Fibroblast of the aortic adventitia (primary cell): ENCODE measurements around the gene BIRC3. TPM values are rescaled to one million over a fixed set of nuclear protein-coding genes. Genes with fewer than 3 reads are reported as not detected.

Source experiments
- DNase-seq: peaks from one replicate; pipeline ENCODE4 v3.0.0-alpha.2; 2010; ENCODE audit warnings: low read depth
- H3K4me3 ChIP-seq: 2 replicates; pipeline ENCODE4 v1.5.1; 2011; ENCODE audit warnings: low read depth, mild to moderate bottlenecking, control low read depth, low read length, moderate library complexity
- CTCF ChIP-seq: IDR thresholded peaks from 2 replicates; pipeline ENCODE4 v1.5.1; 2011; ENCODE audit warnings: mild to moderate bottlenecking, low read length, control low read depth, inconsistent platforms; ENCODE audit not compliant: insufficient read depth
- total RNA-seq: library from RNA; depleted of rRNA; stranded (reverse); fragments of >200 nt; gene quantifications from 2 replicates; pipeline ENCODE4 v1.2.3, GENCODE V29; 2012; ENCODE audit warnings: low replicate concordance

The BIRC3 gene
- total RNA-seq, 1 donor = 2.4 TPM

- peak overlapping the region; percentile 87 for H3K4me3 ChIP-seq
- TF ChIP-seq CTCF = no peak
- DNase-seq = peak; percentile 59
These were observed 30.4 kb downstream of the BIRC3 start for GRCh38 chr11:102347462-102348370.

GRCh38 chr11:102357116-102357515 is 39.8 kb downstream of the BIRC3 start:
- no peak for TF ChIP-seq CTCF

GRCh38 chr11:102359372-102359771 is 42.1 kb downstream of the BIRC3 start:
- TF ChIP-seq CTCF = no peak
- DNase-seq = no peak
- H3K4me3 ChIP-seq = no peak overlapping the region

More at GRCh38 chr11:102357116-102357515, 39.8 kb downstream of the BIRC3 start:
- no peak overlapping the region for H3K4me3 ChIP-seq
- DNase-seq = no peak

- no peak for TF ChIP-seq CTCF
- DNase-seq = no peak
- no peak overlapping the region for H3K4me3 ChIP-seq
These were observed 43.4 kb downstream of the BIRC3 start for GRCh38 chr11:102360681-102361080.

- H3K4me3 ChIP-seq = no peak overlapping the region
- no peak for DNase-seq
- TF ChIP-seq CTCF = no peak
These were observed 44.1 kb downstream of the BIRC3 start for GRCh38 chr11:102361086-102362031.

- no peak overlapping the region for H3K4me3 ChIP-seq
- no peak for TF ChIP-seq CTCF
- DNase-seq = no peak
These were observed 47.7 kb downstream of the BIRC3 start for GRCh38 chr11:102364991-102365390.
